Activated T-cell treated with anti-CD3 and anti-CD28 coated beads for 48 hours (primary cell): ENCODE data around the gene EPB41L5.
A peak's percentile ranks its signal among the peaks of the same experiment; 100 is the strongest.
"Not testable (repeated sequence)": the region's sequence is repeated elsewhere in the genome, so short reads cannot be mapped to it uniquely, and the experiment has no call there.

Experiments
- DNase-seq: peaks from one replicate; pipeline ENCODE4 v3.0.0-alpha.2; 2020; ENCODE audit warnings: low read depth

Gene EPB41L5

GRCh38 chr2:120199817-120200459 lies 187.1 kb downstream of the EPB41L5 start:
- DNase-seq: not testable (repeated sequence)

DNA sequence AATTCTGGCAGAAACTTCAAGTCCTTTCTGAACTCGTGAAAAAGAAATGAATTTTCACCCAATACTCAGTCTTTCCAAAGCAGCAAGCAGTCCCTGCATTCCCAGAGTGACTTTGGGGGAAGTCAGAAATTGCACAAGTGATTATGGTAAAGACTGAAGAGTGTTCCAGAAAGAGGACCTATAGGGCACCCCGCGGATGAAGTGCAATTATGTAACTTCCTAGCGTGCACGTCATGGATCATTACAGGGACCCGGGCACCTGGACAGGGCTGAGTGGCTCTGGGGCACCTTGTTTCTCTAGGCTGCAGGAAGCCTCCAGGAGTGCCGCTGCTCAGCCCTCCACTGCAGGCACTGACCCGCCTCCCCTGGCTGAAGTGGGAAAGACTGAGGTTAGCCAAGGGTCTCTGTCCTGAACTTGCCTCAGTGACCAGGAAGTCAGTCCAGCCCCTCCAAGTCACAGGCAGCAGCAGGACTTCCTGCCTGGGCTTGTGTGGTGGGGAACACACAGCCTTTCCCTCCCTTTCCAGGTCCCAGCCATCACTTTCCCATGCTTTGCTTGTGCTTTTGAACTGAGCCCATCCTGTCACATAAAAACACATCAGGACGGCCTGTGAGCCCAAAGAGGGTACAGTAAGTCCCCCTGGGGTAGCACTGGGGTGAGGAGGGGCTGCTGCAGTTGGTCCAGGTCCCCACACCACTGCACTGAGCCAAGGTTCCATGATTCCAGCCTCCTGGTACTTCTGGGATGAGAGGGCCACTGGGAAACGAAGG lies 190.6 kb downstream of the EPB41L5 start:
- no peak for DNase-seq

GRCh38 chr2:120204022-120204405 lies 191.1 kb downstream of the EPB41L5 start:
- no peak for DNase-seq

DNA sequence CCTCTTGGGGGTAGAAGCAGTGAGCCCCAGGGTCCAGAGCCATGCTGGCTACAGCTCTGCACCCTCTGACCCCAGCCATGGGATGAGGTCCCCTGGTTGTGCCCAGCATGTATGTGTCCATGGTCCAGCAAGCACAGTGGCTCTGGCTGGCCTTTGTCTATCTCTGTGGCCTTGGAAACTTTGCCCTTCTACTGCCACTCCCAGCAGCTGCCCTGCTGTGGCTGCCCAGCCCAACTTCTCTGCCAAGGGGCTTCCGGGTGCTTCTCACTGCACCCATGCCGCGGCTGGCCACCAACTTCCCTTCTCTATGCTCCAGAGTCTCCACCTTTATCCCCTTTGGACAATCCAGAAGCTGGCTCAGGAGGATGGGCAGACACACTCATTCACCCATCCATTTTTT lies 191.5 kb downstream of the EPB41L5 start:
- DNase-seq: no peak

GRCh38 chr2:120204945-120205670 lies 192.2 kb downstream of the EPB41L5 start:
- no peak for DNase-seq

GRCh38 chr2:120206022-120206581 lies 193.2 kb downstream of the EPB41L5 start:
- peak; percentile 55 for DNase-seq

GRCh38 chr2:120208381-120209353 lies 195.8 kb downstream of the EPB41L5 start:
- DNase-seq: no peak

- no peak for DNase-seq
These were observed 196.8 kb downstream of the EPB41L5 start for GRCh38 chr2:120209427-120210269.

DNA sequence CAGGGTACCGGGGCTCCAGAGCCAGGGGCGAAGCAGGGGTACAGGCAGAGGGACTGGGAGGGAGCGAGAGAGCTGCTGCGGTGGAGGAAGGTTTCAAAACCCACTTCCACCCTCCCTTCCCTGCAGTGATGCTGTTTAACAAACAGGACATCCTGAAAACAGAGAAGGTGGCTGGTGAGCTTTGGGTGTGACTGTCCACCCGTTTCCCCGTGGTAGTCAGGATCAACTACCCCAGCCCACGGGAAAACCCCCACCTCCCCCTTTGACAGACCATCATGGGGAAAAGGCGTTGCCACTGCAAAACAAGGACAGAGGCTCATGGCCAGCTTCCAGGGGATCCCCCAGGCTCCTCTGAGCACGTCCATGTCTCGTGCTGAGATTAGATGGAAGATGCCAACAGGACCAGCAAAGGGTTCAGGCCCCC lies 197.4 kb downstream of the EPB41L5 start:
- DNase-seq: no peak

- no peak for DNase-seq
These were observed 205.3 kb downstream of the EPB41L5 start for GRCh38 chr2:120218181-120218580.

DNA sequence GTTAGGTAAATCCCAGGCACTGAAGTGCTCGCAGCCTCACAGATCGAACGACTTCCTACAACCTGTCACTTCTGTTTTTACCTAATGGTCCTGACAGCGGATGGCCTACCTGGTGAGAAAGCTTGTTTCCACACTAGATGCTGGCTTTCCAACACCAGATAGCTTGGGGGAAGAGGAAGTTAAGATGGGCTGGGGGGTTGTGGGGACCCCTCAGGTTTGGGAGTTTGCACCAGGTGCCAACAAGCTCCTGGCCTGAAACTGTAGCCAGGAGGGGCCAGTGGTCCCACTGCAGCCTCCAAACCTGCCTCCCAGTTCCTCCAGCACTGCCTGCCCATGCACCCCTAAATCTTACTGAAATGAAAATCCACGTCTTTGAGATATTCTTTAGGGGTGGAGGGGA lies 206.4 kb downstream of the EPB41L5 start:
- DNase-seq: no peak

- no peak for DNase-seq
These were observed 206.9 kb downstream of the EPB41L5 start for GRCh38 chr2:120219766-120220165.

DNA sequence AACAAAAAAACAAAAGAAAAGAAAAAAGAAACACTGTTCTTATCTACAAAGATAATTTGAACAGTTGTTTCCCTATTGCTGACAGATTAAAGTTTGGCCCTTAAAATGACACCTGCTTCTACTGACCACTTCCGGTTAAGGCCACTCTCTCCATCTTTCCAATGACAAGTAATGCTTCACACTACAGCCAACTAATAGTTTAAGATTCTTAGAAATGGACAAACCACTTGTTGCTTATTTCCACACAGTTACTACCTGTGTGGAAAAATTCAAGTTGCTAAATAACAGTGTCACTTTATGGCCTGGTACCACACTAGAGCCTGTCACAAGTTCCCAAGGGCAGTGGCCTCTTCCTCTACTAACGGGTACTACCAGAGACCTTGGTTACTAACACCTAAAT lies 207.9 kb downstream of the EPB41L5 start:
- no peak for DNase-seq

GRCh38 chr2:120221616-120222015 lies 208.7 kb downstream of the EPB41L5 start:
- no peak for DNase-seq

GRCh38 chr2:120222186-120223033 lies 209.5 kb downstream of the EPB41L5 start:
- DNase-seq: no peak

DNA sequence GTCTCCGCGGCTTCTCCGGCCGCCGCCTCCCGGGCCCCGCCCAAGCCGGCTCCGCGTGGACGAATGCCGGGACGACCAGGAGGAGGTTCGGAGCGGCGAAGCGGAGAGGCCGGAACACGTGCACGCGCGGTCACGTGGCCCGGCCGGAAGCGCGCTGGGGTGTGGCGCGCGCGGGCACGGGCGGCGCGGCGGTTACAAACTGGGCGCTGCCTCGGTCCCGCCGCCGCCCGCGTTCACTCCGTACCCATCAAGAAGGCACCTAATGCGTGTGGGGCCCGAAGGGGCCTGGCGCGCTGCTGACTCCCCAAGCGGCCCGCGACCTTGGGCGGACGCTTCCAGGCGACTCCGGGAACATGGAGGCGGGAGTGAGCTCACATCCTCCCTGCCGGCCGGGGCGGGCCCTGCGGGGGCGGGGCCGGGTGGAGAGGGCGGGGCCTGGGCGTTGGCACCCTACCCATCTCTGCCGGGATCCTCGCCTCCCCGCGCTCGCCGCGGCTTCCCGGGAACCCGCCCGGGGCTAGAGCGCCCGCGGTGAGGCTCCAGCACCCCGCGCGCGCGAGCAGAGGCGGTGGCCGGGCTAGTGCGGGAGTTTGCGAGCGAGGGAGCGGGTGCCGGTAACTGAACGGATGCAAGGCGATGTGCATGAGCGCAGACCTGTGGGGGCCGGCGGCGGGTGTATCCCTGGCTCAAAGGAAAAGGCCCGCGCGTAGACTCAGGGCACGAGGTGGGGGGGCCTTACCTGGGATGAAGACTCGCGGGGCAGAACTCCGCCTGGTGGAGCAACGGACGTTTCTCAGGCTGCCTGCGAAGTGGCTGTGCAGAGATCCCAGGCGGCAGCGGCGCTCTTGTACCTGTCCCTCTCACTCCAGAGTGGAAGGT lies 210.4 kb downstream of the EPB41L5 start, which contains the start of gene TMEM185B:
Gene TMEM185B (minus strand): TSS at position 367 of the 879 bp plus-strand sequence. CDS start 424 bp downstream, outside the sequence.
- peak; percentile 92 for DNase-seq

DNA sequence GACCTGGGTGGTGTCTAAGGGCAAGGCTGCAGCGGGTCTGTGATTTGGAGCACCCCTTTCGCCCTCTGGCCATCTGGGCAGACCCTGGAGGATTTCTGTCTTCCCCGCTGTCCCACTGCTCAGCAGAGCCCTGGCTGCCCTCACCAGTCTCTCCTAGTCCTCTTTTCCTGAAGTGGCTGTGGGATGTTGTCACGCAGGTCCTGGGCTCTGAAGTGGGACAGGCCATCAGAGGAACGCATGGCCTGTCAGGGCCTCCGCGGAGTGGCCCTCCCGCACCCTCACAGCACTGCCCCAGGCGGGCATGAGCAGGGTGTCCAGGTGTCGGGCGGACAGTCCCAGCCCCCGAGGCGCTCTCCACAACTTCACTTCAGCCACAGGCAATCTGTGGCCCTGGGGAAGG lies 211.4 kb downstream of the EPB41L5 start:
- DNase-seq: no peak
